GM21526 (cell line): ENCODE measurements around the gene AIFM1.
"Not testable (repeated sequence)": the region's sequence is repeated elsewhere in the genome, so short reads cannot be mapped to it uniquely, and the experiment has no call there.

Source experiments
- ATAC-seq: cut with Tn5 transposase; IDR thresholded peaks from one replicate; pipeline ENCODE4 v1.9.1; 2021; ENCODE audit warnings: moderate library complexity; ENCODE audit not compliant: unreplicated experiment, low FRiP score

AIFM1 gene

DNA sequence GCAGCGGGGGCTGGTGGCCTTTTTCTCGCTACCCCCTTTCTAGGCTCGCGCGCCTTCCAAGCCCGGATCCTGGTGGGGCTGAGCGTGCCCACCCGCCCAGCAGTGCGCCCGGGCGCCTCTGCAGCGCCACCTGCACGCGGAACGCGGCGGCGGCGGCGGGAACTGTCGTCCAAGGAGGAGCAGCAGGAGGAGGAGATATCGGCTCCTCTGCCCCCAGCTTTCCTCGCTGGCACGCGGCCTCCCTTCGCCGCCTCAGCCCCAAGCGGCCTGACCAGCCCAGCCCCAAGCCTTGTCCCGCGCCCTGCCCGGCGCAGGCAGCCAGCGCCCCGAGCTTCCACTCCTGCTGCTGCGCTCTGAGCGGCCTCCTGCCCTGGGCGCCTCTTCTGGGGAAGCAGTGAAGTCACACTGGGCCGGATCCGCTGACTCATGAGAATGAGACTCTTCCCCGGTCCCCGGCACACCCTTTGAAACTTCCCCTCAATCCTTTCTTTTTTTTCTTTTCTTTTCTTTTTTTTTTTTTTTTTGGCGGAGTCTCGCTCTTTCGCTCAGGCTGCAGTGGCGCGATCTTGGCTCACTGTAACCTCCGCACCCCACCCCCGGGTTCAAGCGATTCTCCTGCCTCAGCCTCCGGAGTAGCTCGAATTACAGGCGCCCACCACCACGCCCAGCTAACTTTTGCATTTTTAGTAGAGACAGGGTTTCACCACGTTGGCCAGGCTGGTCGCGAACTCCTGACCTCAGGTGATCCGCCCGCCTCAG is 44.7 kb downstream of the AIFM1 start:
- peak; percentile 52 for ATAC-seq

DNA sequence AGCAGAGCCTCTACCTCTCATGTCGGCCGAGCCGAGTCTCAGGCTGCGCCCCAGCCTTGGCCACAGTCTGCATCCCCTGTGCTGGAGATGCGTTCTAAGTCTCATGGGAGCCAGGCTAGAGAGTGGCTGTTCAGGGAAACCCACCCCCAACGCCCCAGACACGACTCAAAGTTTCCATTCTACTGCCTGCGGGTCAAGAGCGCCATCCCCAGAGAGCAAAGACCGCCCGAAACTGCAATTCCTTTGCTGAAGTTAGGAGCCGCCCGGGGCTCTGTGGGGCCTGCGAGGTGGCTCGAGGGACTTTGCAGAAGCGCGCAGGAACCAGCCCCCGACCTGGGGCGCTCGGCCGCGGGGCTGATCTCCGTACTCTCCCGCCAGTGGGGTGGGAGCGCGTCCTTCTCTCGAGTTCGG is 45.3 kb downstream of the AIFM1 start:
- ATAC-seq = peak; percentile 19

DNA sequence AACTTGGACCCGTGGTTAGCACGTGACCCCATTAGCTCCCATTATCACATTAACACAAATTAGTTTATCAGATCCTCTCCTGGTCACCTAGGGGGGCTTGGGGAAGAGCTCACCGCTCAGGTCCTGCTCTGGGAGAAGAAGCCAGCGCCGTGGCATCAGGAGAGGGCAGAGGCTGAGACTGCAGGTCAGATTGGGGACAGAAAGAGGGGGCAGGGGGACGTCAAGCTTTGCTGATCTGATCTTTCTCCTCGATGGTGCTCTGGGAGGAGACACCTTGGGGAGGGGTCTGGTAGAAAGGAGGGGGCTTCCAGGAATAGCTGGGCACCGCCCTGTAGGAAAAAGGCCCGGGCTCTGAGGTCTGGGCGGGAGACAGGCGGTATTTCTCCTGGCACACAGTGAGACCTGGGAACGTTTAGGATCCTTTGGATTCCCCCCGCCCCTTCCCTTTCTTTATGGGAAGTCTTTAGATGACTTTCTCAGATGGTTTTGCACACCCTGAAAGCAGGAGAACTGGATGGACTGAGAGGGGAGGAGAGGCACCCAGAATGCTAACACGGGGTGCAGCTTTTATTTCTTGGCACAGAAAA is 46.2 kb downstream of the AIFM1 start:
- no peak for ATAC-seq

DNA sequence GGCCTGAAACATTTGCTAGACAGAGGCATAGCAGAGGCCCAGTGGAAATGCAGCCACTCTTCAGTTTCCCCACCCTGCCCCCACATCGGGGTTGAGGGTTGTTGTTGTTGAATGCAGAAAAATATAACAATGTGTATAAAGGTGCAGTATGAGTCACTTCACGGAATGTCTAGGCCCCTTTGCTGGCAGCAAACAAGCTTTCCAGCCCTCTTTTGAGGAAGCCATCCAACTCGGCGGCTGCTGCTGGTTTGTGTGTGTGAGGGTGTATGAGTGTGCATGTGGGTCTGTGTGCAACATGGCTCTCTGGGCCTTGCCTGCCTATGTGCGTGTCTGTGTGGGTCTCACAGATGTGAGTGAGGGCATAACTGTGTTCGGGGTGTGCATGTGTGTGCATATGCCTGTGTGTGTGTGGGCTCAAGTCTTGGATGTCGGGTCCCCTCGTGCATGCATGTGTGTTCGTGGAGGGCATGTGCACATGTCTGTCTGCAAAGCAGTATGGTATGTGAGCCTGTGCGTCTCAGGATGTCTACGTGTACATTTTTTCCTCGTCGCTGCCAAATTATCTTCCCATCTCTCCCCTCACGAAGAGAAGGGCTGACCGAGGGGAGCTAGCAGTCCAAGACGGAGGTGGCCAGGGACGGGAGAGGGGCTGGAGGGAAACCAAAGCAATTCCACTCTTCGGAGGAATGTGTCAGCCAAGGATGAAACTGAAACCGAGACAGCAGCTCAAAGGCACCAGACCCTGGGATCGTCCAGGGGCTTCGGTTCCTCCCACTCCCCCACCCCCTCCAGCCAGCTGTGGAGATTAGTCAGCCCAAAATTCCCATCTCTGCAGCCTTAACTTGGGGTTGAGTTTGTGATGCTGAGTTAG is 47.0 kb downstream of the AIFM1 start:
- ATAC-seq = no peak

DNA sequence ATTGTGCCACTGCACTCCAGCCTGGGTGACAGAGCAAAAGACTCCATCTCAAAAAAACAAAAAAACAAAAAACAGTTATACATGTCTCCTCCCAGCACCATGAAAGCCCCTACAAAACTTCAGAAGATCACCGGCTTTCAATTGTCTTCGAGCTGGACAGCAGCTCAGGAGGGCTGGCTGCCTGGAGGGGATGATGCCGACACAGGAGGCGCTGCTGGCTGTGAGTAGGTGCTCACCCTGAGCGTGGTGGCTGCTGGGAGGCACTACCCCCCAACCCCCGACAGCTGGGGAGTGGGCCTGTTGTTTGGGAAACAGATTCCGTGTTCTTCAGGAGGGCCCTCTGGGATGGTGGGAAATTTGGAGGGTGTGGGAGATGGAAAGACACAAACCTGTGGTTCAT is 48.5 kb downstream of the AIFM1 start:
- ATAC-seq = no peak

DNA sequence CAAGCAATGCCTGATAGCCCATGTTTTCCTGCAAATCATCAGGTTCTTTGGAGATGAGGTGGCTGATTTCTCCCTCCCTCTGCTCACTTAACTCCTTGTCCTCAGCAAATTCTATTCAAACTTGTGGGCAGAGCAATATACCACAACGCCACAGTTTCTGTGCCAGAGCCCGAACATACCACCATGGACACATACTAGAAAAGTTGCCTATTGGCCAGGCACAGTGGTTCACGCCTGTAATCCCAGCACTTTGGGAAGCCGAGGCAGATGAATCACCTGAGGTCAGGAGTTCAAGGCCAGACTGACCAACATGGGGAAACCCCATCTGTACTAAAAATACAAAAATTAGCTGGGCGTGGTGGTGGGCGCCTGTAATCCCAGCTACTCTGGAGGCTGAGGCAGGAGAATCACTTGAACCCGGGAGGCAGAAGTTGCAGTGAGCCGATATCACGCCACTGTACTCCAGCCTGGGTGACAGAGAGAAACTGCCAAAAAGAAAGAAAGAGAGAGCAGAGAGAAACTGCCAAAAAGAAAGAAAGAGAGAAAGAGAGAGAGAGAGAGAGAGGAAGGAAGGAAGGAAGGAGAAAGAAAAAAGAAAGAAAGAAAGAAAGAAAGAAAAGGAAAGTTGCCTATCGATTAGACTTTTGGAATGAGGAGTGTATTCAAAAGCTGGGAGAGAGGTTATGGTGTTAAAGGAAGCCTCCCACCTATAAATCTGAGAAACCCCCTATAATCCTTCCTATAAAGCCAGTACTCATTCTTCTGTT is 50.3 kb downstream of the AIFM1 start:
- ATAC-seq = not testable (repeated sequence)

DNA sequence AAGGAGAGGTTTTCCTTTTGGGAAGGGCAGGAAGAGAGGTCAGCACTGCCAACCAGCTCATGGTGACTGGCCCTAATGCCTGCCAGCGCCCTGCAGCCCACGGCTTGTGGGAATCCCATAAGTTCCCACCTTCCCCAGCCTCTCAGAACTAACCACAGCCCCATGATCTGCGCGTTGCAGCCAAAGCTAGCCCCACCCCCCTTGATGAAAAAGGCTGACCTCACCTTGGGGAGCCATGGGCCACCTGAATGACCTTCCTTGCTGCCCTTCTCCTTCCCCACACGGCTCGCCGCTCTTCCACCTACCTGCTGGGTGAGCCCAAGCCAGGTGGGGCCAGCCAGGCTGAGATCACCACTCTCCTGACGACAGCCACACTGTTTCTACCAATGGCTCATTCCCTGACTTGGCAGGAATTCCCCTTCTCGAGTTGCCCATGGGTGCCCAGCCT is 51.5 kb downstream of the AIFM1 start:
- no peak for ATAC-seq

DNA sequence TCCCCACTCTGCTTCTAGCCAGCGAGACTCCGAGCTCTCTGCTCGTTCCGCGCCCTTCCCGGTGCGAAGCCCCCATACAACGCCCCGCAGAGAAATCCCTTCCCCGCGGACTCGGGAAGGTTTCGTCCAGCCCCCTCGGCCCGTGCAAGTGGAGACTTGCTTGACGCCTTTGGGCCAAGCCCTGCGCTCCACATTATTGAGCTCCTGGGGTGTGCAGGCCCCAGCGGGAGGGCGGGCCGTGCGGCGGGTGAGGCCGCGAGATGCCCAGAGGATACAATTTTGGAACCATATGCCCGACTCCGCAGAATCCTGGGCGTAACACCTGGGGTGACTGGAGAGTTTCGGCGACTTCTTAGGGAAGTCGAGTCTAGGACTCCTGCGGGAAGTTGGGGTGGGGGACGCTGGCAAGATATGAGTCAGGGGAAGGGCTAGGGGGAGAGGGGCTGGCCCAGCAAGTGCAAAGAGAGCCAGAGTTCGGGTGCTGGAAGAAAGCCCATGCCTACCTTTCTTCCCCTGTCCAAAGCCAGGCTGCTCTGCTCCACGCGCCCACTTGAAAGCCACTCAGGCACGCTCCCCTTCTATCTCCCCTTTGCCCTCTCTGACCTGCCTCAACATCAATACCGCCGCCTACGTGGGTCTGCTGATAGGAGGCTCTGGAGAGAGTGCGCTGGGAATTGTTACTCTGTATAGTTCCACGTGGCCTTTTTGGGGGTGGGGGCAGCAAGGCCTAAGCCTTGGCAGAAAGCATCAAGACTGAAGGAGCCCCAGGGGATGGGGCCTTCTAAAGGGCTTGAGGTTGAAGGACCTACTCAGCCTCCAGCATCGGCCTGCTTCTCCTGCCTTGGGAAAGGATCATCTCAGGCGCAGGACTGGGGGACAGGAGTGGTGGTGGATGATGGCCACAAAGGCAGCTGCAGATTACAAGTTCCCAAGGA is 54.2 kb downstream of the AIFM1 start:
- ATAC-seq = no peak

DNA sequence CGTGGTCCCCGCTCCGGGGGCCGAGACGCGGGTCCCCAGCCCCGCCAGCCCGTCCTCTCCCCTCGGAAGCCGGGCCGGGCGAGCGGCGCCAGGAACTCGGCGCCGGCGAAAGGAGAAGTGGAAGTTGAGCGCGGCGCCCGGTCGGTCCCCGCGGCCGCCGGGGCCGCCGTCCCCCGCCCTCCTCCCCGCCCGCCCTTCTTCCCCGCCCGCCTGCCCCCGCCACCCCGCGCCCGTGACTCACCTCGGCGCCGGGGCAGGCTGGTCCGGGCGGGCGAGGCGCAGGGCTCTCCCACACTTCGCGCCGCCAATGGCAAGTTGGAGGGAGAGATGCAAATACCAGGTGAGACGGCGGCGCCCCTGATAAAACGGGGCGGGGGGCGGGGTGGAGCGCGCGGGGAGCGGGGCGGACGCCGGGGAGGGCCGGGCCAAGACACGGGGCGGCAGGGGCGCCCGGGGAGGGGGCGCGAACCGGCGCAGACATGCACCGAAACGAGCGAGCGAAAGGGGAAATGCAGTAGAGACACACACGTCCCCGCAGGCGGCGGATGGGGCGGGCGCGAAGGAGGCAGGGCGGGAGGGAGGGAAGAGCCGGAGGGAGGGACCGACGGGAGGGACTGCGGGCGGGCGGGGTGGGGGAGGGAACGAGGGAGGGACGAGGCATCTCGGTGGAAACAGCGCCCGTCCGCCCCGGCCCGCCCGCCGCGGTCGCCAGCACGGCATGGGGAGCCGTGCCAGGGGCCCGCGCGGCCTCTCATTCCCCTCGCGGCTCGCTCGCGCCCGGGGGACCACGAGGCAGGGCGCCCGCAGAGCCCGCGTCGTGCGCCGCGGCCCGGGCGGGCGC is 55.0 kb downstream of the AIFM1 start, which contains the start of gene ELF4:
ELF4 (minus strand) TSS at position 119 of the 841 bp plus-strand sequence. CDS start 29,167 bp downstream, outside the sequence.
- no peak for ATAC-seq

DNA sequence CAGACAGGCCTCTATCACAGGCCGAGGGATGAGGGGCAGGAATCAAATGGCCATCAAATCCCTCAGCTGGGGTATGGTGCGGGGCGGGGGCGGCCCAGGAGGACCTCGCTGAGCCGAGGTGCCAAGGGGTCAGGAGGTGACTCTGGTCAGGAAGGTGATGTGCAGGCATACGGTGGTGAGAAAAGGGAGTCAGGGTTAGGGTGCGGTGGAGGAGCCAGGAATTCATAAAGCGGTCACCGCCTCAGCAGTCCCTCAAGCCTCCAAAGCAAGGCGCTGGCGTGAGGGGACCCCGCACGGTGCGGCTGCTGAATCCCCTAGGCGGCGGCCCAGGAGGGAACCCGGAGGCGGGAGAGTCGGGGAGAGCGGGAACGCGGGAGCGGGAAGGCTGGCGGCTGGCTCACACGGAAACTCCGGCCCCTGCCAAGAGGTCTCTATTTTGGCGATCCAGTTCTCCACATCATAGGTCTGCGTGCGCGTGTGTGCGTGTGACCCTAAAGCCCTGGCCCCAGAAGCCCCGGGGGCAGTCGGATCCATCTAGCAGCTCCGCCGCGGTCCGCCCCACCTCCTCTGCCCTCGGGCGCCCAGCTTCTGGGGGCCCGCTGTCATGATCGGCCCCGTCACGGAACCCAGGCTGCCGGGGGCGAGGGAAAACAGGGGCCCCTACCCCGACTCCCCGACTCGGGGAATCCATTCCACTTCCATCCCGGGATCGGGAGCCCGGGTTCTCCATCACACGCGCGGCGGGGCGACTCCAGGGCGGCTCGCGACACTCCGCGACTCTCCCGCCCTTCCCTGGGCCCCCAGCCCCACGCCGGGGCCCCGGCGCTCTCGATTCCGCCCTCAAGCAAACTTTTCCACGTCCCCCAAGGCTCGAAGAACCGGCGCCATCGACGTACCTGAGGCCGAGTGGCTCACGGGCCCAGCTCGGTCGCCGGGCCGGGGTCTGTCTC is 55.9 kb downstream of the AIFM1 start:
- no peak for ATAC-seq

DNA sequence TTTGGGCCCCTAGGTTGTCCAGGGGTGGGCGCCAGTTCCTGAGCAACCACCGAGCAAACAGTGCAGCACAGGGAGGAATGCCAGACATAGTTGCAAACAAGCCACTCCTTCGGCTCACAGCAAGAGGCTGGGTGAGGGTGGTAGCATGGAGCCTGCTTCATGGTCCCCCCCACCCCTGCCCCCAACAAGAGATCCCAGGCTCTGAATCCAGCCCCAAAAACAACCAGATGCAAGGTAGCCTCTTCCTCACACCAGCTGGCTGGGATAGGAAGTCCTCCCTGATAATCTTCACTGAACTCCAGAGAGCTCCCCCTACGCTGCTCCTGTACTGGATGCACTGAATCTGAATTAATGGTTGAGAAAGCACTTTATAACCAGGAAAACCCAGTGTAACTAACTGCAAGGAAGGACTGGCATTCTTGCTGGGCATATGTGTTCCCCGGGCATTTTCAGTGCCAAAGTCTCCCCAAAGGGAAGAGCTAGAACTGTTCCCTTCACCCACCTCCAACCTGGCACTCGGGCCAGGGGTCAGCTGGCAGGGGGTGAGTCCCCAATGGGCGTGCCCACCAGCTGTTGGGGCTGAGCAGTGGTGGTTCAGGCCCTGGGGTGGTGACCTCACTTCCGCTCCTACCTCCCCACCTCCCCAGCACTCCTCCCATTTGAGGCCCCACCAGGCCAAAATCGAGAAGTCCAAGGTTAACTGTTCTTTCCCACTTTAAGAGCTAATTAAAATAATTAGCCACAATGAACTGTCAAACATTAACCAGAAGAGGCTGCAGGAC is 56.8 kb downstream of the AIFM1 start:
- peak; percentile 55 for ATAC-seq

DNA sequence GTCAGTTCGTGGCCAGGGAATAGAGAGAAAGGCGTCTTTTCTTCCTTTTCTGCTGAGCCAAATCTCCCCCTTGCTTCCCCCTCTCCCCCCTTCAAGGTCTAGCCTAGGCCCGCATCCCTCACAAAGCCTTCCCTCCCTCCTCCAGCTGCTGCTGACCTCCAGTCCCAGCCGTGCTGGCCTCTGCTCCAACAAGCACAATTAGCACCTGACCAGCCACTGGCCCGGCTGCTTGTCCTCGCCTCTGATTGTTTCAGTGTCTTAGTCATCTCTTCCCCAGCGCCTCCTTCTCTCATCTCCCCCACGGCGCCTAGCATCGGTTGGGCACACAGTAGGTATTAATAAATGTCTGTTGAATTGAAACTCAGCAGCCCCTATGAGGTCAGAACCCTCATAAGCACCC is 59.6 kb downstream of the AIFM1 start:
- no peak for ATAC-seq

DNA sequence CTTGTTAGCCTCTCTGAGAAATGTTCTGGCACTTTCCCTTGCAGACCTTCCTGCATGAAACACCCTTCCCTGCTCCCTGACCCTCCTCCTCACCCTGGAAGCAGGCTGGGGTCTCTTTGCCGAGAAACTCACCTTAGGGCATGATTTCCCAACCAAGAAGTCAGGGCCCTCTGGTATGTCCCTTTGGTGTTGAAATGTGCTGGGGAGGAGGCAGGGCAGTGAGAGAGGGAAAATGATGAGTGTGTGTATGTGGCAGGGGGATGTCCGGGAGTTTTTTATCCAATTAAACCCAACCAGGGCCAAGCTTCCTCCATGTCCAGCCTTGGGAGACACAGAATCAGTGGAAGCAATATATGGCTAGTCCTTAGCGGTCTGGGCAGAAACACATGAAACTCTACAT is 60.4 kb downstream of the AIFM1 start:
- ATAC-seq = no peak

DNA sequence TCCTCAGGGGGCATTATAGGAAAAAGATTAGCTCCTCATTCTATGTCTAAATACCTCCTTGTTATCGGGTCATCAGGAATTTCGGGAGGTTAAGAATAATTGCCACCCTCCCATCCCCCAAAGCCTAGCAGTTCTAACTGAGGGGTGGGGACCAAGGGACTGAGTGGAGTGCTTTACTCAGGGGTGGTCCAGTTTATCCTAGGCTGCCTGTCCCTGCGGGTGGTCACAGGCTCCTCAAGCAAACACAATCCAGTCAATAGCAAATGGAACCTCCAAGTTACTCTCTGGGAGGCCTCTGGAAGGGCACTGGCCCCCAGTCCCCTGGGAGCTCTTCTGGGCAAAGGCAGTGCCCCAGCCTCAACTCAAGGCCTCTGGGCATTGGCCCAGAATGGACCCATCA is 62.0 kb downstream of the AIFM1 start:
- no peak for ATAC-seq

DNA sequence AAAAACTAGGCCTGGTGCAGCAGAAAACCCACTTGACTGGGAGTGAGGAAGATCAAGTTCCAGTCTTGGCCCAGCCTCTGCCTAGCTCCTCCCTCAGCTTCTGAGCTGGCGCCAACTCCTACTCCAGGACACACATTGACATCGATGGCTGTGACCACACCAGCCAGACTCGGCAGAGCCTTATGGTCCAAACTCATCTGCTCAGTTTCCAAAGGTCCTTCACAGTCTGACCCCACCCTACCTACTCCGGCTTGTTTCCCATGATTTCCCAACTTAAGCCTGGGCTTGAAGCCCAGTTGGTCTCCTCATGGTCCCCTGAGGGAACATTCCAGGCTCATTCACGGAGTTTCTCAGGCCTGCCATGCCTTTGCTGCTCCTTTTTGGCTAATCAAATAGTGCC is 65.5 kb downstream of the AIFM1 start:
- no peak for ATAC-seq

DNA sequence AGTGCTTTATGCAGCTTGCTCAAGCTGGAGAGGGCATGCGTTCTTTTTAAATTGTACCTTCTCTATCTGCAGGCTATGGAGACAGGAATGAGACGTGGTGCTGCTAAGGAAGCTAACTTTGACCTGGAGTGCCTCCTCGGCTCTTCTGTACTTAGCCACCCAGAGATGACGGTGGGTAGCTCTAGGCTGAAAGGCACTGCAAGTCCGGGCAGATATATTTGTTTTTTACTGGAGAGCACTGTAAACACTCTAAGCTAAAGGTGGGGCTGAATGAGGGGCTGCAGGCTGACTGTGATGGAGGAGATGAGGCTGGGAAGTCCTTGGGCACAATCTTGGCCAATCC is 67.5 kb downstream of the AIFM1 start:
- no peak for ATAC-seq
